WERI-Rb-1 (cell line): ENCODE data around the gene SLC25A25.
A peak's percentile ranks its signal among the peaks of the same experiment; 100 is the strongest.

Experiments used
- DNase-seq: peaks from one replicate; pipeline ENCODE4 v3.0.0-alpha.2; 2020
- H3K27ac ChIP-seq: fragments of 250-450 bp; sonication (Bioruptor Pico); 2 replicates; pipeline ENCODE4 v1.5.1; 2020; ENCODE audit warnings: mild to moderate bottlenecking, moderate library complexity
- H3K27me3 ChIP-seq: fragments of 250-450 bp; sonication (Bioruptor Pico); 2 replicates; pipeline ENCODE4 v1.5.1; 2021; ENCODE audit warnings: mild to moderate bottlenecking, low read depth, moderate library complexity; ENCODE audit not compliant: insufficient read depth, severe bottlenecking
- H3K36me3 ChIP-seq: fragments of 250-450 bp; sonication (Bioruptor Pico); 2 replicates; pipeline ENCODE4 v1.5.1; 2020; ENCODE audit warnings: mild to moderate bottlenecking, moderate library complexity
- H3K4me3 ChIP-seq: 2 replicates; pipeline ENCODE4 v1.5.1; 2011; ENCODE audit warnings: low read depth, mild to moderate bottlenecking, control low read depth, low read length
- H3K9me3 ChIP-seq: fragments of 250-450 bp; sonication (Bioruptor Pico); 2 replicates; pipeline ENCODE4 v1.5.1; 2021; ENCODE audit warnings: mild to moderate bottlenecking, moderate library complexity; ENCODE audit not compliant: severe bottlenecking
- TF ChIP-seq, protein P1 (sequence below): IDR thresholded peaks from 2 replicates; pipeline ENCODE4 v1.5.1; 2011; ENCODE audit warnings: low read depth, mild to moderate bottlenecking, control low read depth, inconsistent platforms, low read length

The SLC25A25 gene

DNA sequence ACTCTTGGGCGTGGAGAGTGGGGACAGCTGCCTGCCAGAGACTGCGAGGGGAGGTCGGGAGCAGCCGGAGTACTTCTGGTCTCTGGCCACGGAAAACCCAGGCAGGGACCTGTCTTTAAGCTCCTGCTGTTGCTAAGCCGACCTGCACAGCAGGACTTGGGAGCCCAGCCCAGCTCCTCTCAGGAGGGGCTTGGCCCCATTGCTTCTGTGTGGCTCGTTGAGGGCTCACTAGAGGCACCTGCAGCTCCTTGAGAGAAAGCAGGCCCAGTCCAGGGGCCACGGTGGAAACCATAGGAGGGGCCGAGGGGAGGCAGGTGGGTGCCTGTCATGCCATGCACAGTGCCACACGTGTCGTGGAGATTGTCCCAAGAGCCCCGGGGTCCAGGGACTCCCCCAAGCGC, 77.9 kb downstream of the SLC25A25 start:
- TF ChIP-seq, protein P1, sequence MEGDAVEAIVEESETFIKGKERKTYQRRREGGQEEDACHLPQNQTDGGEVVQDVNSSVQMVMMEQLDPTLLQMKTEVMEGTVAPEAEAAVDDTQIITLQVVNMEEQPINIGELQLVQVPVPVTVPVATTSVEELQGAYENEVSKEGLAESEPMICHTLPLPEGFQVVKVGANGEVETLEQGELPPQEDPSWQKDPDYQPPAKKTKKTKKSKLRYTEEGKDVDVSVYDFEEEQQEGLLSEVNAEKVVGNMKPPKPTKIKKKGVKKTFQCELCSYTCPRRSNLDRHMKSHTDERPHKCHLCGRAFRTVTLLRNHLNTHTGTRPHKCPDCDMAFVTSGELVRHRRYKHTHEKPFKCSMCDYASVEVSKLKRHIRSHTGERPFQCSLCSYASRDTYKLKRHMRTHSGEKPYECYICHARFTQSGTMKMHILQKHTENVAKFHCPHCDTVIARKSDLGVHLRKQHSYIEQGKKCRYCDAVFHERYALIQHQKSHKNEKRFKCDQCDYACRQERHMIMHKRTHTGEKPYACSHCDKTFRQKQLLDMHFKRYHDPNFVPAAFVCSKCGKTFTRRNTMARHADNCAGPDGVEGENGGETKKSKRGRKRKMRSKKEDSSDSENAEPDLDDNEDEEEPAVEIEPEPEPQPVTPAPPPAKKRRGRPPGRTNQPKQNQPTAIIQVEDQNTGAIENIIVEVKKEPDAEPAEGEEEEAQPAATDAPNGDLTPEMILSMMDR = no peak
- no peaks in the 10 kb centered on the region for H3K27me3 ChIP-seq
- H3K9me3 ChIP-seq = no peaks in the 10 kb centered on the region
- H3K36me3 ChIP-seq = no peaks in the 10 kb centered on the region
- peak; percentile 81 for DNase-seq
- no peak overlapping the region for H3K4me3 ChIP-seq
- 0 out of 2 replicates have a peak overlapping the region, but pooled peaks have one; percentile 16 for H3K27ac ChIP-seq

DNA sequence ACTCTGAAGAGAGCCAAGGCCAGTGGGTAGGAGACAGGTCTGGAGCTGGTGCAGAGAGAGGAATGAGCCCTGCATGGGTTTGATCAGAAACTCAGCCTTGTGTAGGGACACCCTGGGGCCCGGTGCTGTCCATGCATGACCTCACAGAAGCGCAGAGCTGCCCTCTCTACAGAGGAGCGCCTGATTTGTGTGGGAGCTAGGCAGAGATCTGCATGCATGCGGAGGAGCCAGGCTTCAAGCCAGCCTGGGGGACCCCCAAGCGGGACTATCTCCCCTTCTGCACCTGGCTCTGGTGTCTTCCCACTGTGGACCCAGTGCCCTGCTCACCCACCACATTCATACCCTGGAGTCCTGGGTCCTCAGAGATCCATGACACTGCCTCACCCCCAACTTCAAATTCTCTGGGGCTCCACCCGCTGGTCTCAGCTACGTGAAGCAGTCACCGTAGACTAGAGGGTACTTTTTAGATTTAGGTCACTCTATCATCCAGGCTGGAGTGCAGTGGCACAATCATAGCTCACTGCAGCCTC, 78.6 kb downstream of the SLC25A25 start:
- no peaks in the 10 kb centered on the region for H3K27me3 ChIP-seq
- DNase-seq = no peak
- TF ChIP-seq, protein P1 = no peak
- H3K27ac ChIP-seq = no peak overlapping the region
- no peaks in the 10 kb centered on the region for H3K9me3 ChIP-seq
- H3K36me3 ChIP-seq = no peaks in the 10 kb centered on the region
- no peak overlapping the region for H3K4me3 ChIP-seq

DNA sequence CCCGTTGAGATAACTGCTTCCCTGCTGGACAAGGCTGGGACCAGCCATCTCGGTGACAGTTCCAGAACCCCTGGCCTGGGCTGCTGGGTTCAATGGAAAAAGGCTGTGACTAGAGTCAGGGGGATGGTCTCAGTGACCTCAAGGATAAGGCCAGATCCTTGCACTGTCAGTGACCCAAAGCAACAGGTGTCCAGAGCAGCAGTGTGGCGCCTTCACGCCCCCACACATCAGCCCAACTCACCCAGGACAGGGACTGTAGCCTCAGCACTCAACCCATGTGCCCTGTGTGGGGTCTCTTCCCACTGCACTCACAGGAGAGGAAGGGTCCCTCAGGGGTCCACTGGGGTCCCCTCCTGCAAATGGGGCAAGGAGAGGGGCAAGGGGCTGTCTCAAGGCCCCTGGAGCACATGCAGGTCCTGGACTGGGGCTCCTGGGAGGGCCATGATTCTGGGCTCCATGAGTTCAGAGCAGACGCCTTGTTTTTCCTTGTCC, 80.5 kb downstream of the SLC25A25 start:
- Histone ChIP-seq H3K9me3 (no peaks in the 10 kb centered on the region), H3K36me3 (no peaks in the 10 kb centered on the region), H3K27me3 (no peaks in the 10 kb centered on the region), H3K4me3 (no peak overlapping the region), H3K27ac (no peak overlapping the region)
- no peak for DNase-seq
- TF ChIP-seq, protein P1 = no peak

DNA sequence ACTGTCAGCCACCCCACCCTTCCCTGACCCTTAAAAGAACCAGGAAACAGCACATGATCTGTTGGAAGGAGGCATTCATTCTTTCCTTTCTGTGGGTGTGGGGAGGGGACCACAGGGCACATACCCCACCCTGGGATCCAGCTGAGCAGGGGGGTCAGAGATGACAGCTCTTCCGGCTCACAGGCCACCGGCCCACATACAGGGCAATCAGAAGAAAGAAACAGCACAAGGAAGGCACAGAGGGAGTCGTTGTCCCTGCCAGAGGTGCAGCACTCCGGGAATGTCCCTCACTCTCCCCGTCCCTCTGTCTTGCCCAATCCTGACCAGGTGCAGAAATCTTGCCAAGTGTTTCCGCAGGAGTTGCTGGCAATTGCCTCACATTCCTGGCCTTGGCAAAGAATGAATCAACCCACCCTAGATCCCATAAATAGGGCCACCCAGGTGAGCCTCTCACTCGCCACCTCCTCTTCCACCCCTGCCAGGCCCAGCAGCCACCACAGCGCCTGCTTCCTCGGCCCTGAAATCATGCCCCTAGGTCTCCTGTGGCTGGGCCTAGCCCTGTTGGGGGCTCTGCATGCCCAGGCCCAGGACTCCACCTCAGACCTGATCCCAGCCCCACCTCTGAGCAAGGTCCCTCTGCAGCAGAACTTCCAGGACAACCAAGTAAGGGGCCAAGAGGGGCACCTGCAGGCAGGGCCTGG, 81.1 kb downstream of the SLC25A25 start, which contains the start of gene LCN2:
LCN2 (plus strand) TSS at position 453 of the 701 bp plus-strand sequence; CDS start at position 526, 73 bp downstream.
- Histone ChIP-seq H3K27ac (peak within 1 kb of the TSS; percentile 67), H3K36me3 (no peaks in the 10 kb centered on the region), H3K27me3 (no peaks in the 10 kb centered on the region), H3K4me3 (no peak within 1 kb of the TSS), H3K9me3 (no peaks in the 10 kb centered on the region)
- no peak for DNase-seq
- TF ChIP-seq, protein P1 = no peak

DNA sequence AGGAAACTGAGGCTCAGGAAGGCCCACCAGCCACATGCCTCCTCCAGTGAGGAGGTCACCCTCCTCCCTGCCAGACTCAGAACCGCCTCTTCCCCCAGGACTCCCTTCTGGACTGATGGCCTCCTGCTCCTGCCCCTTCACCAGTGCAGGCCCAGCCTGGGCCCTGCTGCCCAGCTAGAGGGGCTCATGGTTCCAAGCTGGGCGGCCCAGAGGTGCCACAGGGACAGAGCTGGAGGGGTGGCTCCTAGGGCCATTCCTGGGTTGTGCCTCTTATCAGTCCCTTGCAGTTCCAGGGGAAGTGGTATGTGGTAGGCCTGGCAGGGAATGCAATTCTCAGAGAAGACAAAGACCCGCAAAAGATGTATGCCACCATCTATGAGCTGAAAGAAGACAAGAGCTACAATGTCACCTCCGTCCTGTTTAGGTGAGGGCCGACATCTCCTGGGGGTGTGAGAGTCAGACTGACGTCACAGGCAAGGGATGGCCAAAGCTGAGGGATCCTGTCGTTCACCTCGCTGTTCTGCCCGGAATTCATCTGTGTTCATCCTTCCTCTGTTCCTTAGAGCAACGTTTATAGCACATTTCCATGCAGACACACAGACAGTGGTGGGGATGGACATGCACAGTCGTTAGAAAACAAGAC, 82.0 kb downstream of the SLC25A25 start:
- no peaks in the 10 kb centered on the region for H3K9me3 ChIP-seq
- no peaks in the 10 kb centered on the region for H3K36me3 ChIP-seq
- TF ChIP-seq, protein P1 = no peak
- DNase-seq = no peak
- no peak overlapping the region for H3K4me3 ChIP-seq
- peak overlapping the region; percentile 67 for H3K27ac ChIP-seq
- no peaks in the 10 kb centered on the region for H3K27me3 ChIP-seq
